NCI-H1417 treated with DMSO at 0.1 percent for 48 hours (cell line): Measurements from ENCODE around the gene IQGAP2.

Source experiments
- DNase-seq: peaks from one replicate; lab custom pipeline; 2025; lab: John Stamatoyannopoulos, UW

Gene IQGAP2

DNA sequence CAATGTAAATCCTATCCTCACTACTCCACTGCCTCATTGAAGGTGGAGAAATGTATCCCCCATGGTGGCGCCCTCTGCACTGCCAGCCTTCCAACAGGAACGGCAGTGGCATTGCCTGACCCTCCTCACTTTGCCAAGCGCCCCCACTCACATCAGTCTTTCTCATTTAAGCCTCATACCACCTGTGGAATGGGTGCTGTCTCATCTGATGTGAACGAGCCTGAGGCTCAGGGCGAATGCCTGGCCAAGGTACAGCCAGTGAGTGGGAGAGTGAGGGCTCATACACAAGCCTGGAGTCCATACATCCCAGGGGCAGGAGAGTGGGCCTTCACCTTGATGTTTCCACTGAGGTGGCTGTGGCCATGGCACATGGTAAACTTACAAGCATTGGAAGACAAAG, 209.9 kb downstream of the IQGAP2 start:
- DNase-seq: no peak

DNA sequence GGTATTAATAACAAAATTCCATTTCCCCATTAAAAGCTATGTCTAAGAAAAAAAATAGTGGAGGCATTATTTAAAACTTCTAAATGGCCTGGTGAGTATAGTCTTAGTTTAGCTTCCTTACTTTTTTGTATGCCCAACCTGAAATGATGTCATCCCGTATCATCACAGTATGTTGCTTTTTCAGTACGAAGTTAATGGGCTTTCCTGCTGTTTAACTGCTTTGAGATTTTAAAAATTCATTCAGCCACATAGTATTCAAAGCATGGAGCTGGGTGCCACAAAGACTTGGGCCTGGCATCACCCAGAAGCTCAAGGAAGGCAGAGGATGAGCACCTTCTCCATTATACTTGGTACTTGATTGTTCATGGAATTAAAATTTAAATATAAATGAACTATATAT, 212.7 kb downstream of the IQGAP2 start:
- no peak for DNase-seq

- no peak for DNase-seq
These were observed 213.1 kb downstream of the IQGAP2 start for GRCh38 chr5:76616206-76616605.

GRCh38 chr5:76617229-76617628, 214.1 kb downstream of the IQGAP2 start:
- DNase-seq: no peak

- no peak for DNase-seq
These were observed 214.6 kb downstream of the IQGAP2 start for GRCh38 chr5:76617675-76618074.

DNA sequence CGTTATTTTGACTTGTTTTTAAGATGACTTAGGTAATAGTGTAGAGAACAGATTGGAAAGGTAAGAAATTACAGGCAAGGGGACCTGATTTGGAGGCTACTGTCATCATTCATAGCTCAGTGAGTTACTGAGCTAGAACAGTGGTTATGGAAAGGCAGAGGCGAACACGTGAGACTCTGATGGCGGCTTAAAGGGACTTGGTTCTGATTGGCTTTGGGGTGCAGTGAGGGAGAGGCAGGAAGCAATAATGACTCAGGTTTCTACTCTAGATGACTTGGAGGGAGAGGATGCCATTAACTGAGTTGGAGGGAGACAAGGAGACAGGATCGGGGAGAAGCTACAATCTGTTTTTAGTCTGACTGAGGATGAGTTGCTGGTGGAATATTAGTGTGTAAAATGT, 217.1 kb downstream of the IQGAP2 start:
- DNase-seq: no peak

DNA sequence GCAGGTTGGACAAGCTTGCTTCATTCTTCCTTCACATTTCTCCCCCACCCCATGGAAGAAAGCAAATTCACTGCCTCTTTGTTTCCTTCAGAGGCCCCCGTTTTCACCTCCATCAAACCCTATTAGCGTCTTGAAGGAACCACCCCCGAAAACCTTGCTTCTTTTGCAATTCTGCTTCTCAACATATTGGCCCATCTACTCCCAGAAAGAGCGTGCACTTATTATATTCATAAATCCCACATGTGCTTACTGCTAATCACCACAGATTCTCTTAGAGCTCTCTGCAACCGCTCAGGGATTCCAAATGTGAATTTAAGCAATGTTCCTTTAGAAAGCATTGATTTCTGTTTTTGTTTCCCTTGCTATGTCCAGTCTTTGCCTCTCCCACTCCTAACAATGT, 219.0 kb downstream of the IQGAP2 start:
- DNase-seq: no peak

GRCh38 chr5:76622973-76623596, 220.0 kb downstream of the IQGAP2 start, which contains the start of gene F2RL2:
F2RL2 (minus strand) TSS chr5:76623403; CDS start chr5:76623230, 173 bp downstream.
- DNase-seq: no peak

DNA sequence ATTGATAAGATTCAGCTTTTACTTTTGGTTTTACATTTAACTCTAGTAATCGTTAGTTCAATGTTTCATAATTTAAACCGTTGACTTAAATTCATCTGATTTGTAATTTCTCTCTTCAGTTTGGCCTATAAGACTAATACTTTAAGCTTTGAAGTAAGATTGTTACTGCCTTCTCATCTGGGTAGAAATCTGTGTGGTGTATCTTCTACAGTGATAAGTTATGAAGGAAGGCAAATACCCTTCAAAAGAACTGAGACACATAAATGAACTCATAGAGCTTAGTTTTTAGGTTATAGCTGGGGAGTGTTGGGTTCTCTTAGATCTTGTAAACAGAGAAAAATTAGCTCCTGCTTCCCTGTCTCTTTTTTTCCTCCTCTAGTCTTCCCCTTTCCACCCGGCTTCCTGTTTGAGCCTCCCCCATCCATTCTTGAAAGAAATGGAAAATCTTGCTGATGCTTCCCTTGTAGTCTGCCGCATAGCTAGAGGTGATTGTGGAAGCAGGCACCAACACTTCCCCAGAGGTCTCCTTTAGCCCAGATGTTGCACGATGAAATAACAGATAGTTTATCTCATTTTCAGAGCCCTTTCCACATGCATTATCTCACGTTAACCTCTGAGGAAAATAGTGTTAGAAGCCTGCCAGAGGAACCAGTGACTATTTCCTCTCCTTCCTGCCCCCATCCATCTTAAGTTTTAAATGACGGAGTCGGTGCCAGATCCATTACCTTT, 222.2 kb downstream of the IQGAP2 start:
- no peak for DNase-seq

DNA sequence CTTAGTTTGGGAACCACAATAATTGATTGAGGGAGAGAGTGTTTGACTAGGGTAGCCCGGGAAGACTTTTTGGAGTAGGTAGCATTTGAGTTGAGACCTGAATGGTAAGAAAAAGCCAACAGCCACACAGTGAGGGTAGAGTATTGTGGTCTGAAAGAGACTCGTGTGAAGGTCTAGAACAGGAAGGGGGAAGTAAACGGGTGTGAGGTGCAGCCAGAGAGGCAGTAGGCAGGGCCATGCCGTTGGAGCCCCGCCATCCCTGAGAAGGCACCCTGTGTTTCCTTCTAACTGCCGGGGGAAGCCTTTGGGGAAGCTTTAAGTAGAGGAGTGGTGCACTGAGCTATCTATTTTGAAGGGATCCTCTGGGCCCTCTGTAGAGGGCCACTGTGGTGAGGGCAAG, 223.7 kb downstream of the IQGAP2 start:
- no peak for DNase-seq

DNA sequence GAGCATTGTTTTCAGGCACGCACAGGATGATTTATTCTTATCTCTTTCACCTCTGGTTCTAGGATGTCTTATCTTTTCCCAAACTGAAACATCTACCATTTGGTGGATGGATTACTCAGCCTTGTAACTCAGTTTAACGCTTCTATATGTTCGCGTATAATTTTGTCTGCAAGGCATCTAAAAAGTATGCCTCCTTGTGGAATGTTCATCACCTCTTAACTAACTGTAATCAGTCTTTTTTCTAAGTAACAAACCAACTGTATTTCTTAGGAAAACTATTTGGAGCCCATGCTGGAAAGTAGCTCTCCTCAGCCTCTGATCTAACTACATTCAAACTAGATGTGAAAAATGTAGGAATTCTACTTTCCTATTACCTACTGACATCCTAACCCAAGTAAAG, 231.6 kb downstream of the IQGAP2 start:
- no peak for DNase-seq

GRCh38 chr5:76637490-76637889, 234.4 kb downstream of the IQGAP2 start:
- no peak for DNase-seq

GRCh38 chr5:76638479-76638878, 235.4 kb downstream of the IQGAP2 start:
- no peak for DNase-seq

GRCh38 chr5:76641514-76642120, 238.5 kb downstream of the IQGAP2 start:
- DNase-seq: no peak

GRCh38 chr5:76642390-76643040, 239.4 kb downstream of the IQGAP2 start:
- DNase-seq: no peak

- no peak for DNase-seq
These were observed 240.3 kb downstream of the IQGAP2 start for GRCh38 chr5:76643371-76643770.

GRCh38 chr5:76649140-76649539, 246.1 kb downstream of the IQGAP2 start:
- DNase-seq: no peak

GRCh38 chr5:76652809-76653414, 249.8 kb downstream of the IQGAP2 start:
- no peak for DNase-seq

DNA sequence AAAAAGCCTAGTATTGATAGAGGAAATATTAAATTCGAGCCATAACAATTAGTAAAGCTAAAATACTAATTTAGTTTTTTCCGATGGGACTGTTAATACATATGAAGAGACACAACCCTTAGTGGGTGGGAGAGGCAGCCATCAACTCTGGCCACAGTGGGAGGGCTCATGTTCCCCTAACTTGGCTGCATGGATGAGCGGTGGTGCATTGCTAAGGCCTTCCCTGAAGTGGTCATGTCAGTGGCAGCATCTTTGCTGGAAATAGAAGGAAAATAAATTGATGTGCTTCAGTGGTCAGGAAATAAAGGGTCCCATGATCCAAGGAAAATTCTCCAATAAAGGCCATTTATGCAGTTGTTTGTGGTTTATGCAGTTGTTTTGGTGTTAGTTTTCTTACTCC, 254.0 kb downstream of the IQGAP2 start:
- no peak for DNase-seq

DNA sequence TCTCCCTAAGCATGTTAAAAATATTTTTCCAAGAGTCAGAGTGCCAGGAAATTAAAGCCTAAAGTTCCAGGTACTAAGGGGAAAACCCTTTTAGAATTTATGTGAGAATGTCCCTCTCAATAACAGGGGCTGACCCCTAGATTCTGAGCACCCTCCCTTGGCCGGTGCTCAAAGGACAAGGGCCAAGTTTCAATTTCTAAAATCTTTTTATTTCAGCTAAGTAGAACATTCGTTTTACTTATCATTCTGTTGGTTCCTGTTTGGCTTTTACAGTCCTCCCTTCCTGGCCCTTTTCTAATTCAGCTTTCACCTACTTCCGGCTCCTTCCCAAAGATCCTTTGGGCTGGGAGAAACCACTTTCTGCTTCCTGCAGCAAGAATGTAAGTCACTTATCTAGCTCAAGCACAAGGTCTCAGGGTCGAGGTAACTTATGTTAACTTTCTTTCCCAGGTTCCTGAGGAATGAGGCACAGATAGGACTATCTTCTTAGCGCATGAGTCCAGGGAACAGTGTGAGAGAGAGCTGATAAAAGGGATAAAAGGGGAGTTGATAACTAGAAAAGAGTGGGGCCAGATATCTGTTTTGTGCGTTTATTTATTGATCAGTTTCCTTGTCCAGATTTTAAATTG, 254.7 kb downstream of the IQGAP2 start:
- no peak for DNase-seq

DNA sequence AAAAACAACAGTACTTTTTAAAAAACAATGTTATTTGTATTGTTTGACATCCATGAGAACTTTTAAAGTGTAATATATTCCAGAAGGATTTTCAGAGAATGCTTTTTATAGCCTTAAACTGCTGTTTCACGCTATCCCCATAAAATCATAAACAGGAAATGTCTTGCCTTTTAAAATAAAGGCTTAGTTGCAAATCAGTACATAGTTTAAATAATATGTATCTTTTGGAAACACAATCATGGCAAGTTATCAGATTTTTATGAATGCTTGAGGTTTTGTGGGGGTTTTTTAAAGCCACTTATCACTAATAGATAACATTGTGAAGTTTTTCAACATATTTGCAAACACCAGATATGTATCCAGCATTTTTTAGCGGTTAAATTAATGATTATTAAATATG, 257.3 kb downstream of the IQGAP2 start:
- no peak for DNase-seq

- no peak for DNase-seq
These were observed 259.4 kb downstream of the IQGAP2 start for GRCh38 chr5:76662521-76662920.
